OCI-LY3 (cell line): ENCODE data around the gene RAVER1.

ENCODE experiments used
- H2AFZ ChIP-seq: fragments of 200-600, 300-600 bp; shearing (Covaris generic); 2 replicates; pipeline ENCODE4 v1.6.0; 2014; ENCODE audit warnings: antibody characterized with exemption, low read depth, low read length
- H3K27ac ChIP-seq: fragments of 200-600, 300-600 bp; sonication (generic); 2 replicates; pipeline ENCODE4 v1.5.1; 2014; ENCODE audit warnings: mild to moderate bottlenecking, low read length, moderate library complexity, mixed read lengths
- H3K27me3 ChIP-seq: fragments of 200-600, 300-600 bp; sonication (generic); 2 replicates; pipeline ENCODE4 v1.6.1; 2014; ENCODE audit warnings: low read depth, low read length, mixed read lengths
- H3K36me3 ChIP-seq: fragments of 200-600, 300-600 bp; sonication (generic); replicated peaks from 2 replicates; pipeline ENCODE3; 2014; ENCODE audit warnings: low read depth, low read length, mixed read lengths
- H3K4me1 ChIP-seq: fragments of 300-600, 200-600 bp; sonication (generic); 2 replicates; pipeline ENCODE4 v1.6.1; 2014; ENCODE audit warnings: low read length, mixed read lengths
- H3K4me2 ChIP-seq: fragments of 200-600, 300-600 bp; sonication (generic); 2 replicates; pipeline ENCODE4 v1.6.1; 2014; ENCODE audit warnings: low read length, mixed read lengths
- H3K4me3 ChIP-seq: fragments of 300-600, 200-600 bp; sonication (generic); 2 replicates; pipeline ENCODE4 v1.5.1; 2014; ENCODE audit warnings: antibody characterized with exemption, mild to moderate bottlenecking, low read length, moderate library complexity
- H3K79me2 ChIP-seq: fragments of 300-600, 200-600 bp; shearing (Covaris generic); 2 replicates; pipeline ENCODE4 v1.6.1; 2014; ENCODE audit warnings: mild to moderate bottlenecking, low read length, mixed read lengths
- H3K9ac ChIP-seq: fragments of 300-600, 200-600 bp; shearing (Covaris generic); 2 replicates; pipeline ENCODE4 v1.6.0; 2014; ENCODE audit warnings: mild to moderate bottlenecking, low read length, moderate library complexity
- H3K9me3 ChIP-seq: fragments of 200-600, 300-600 bp; shearing (Covaris generic); 2 replicates; pipeline ENCODE4 v1.6.1; 2014; ENCODE audit warnings: low read length, mixed read lengths; ENCODE audit not compliant: insufficient read depth
- H4K20me1 ChIP-seq: fragments of 200-600, 300-600 bp; sonication (generic); 2 replicates; pipeline ENCODE4 v1.6.1; 2016; ENCODE audit warnings: low read length, mixed read lengths; ENCODE audit not compliant: insufficient read depth
- CTCF ChIP-seq: fragments of 200-600, 300-600 bp; sonication (generic); IDR thresholded peaks from 2 replicates; pipeline ENCODE4 v1.5.1; 2014; ENCODE audit warnings: antibody characterized with exemption, low read length, low read depth
- EZH2phosphoT487 ChIP-seq: fragments of 200-600 bp; shearing (Covaris generic); IDR thresholded peaks from 2 replicates; pipeline ENCODE4 v1.6.1; 2018; ENCODE audit warnings: antibody characterized with exemption, mixed run types, low read depth

RAVER1 gene

GRCh38 chr19:10286803-10287737 is 46.3 kb downstream of the RAVER1 start, which contains the start of gene ICAM4:
Gene ICAM4, plus strand, starts transcription at chr19:10286955. Its CDS starts 58 bp downstream, at chr19:10287013.
- H3K36me3 ChIP-seq = peaks cover 57% of the 10 kb centered on the region
- H3K9me3 ChIP-seq = no peaks in the 10 kb centered on the region
- H2AFZ ChIP-seq = no peak within 1 kb of the TSS
- TF ChIP-seq EZH2phosphoT487 = no peak
- TF ChIP-seq CTCF = no peak
- H3K9ac ChIP-seq = no peak within 1 kb of the TSS
- no peak within 1 kb of the TSS for H3K4me2 ChIP-seq
- peaks cover 5% of the 10 kb centered on the region for H3K4me1 ChIP-seq
- H3K27ac ChIP-seq = peak within 1 kb of the TSS; percentile 34
- H3K4me3 ChIP-seq = no peak within 1 kb of the TSS
- peaks cover 17% of the 10 kb centered on the region for H3K79me2 ChIP-seq
- H3K27me3 ChIP-seq = no peaks in the 10 kb centered on the region
- peaks cover 49% of the 10 kb centered on the region for H4K20me1 ChIP-seq

- TF ChIP-seq EZH2phosphoT487 (no peak), CTCF (no peak)
- H3K4me2 ChIP-seq = no peak overlapping the region
- H3K9me3 ChIP-seq = no peaks in the 10 kb centered on the region
- no peak overlapping the region for H3K9ac ChIP-seq
- H3K4me1 ChIP-seq = peaks cover 5% of the 10 kb centered on the region
- peaks cover 63% of the 10 kb centered on the region for H4K20me1 ChIP-seq
- 0 out of 2 replicates have a peak overlapping the region, but pooled peaks have one; percentile 34 for H3K27ac ChIP-seq
- no peak overlapping the region for H3K4me3 ChIP-seq
- peaks cover 60% of the 10 kb centered on the region for H3K36me3 ChIP-seq
- peaks cover 31% of the 10 kb centered on the region for H3K79me2 ChIP-seq
- no peaks in the 10 kb centered on the region for H3K27me3 ChIP-seq
- H2AFZ ChIP-seq = no peak overlapping the region
Measured at GRCh38 chr19:10285393-10285792, 47.9 kb downstream of the RAVER1 start.

- no peak overlapping the region for H2AFZ ChIP-seq
- no peak overlapping the region for H3K9ac ChIP-seq
- H3K4me2 ChIP-seq = no peak overlapping the region
- H4K20me1 ChIP-seq = peaks cover 66% of the 10 kb centered on the region
- H3K27ac ChIP-seq = no peak overlapping the region
- H3K9me3 ChIP-seq = no peaks in the 10 kb centered on the region
- H3K79me2 ChIP-seq = peaks cover 36% of the 10 kb centered on the region
- H3K4me3 ChIP-seq = no peak overlapping the region
- TF ChIP-seq CTCF (no peak), EZH2phosphoT487 (no peak)
- peaks cover 63% of the 10 kb centered on the region for H3K36me3 ChIP-seq
- peaks cover 5% of the 10 kb centered on the region for H3K4me1 ChIP-seq
- no peaks in the 10 kb centered on the region for H3K27me3 ChIP-seq
Measured at GRCh38 chr19:10284960-10285278, 48.4 kb downstream of the RAVER1 start.

DNA sequence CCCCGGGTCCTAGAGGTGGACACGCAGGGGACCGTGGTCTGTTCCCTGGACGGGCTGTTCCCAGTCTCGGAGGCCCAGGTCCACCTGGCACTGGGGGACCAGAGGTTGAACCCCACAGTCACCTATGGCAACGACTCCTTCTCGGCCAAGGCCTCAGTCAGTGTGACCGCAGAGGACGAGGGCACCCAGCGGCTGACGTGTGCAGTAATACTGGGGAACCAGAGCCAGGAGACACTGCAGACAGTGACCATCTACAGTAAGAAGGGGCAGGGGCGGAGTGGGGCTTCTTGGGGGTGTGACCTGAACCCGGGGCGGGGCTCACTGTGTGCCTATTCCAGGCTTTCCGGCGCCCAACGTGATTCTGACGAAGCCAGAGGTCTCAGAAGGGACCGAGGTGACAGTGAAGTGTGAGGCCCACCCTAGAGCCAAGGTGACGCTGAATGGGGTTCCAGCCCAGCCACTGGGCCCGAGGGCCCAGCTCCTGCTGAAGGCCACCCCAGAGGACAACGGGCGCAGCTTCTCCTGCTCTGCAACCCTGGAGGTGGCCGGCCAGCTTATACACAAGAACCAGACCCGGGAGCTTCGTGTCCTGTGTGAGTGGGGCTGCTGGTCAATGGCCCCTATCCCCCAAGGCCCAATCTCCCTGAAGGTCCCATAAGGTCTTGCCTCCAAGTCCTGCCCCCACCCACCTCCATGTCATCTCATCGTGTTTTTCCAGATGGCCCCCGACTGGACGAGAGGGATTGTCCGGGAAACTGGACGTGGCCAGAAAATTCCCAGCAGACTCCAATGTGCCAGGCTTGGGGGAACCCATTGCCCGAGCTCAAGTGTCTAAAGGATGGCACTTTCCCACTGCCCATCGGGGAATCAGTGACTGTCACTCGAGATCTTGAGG is 49.0 kb downstream of the RAVER1 start:
- peaks cover 5% of the 10 kb centered on the region for H3K4me1 ChIP-seq

More for the DNA sequence above, 49.0 kb downstream of the RAVER1 start:
- Histone ChIP-seq H3K27ac (no peak overlapping the region), H3K79me2 (peaks cover 42% of the 10 kb centered on the region), H3K36me3 (peaks cover 68% of the 10 kb centered on the region), H3K4me2 (no peak overlapping the region), H3K9me3 (no peaks in the 10 kb centered on the region), H3K9ac (no peak overlapping the region), H2AFZ (no peak overlapping the region), H4K20me1 (peaks cover 72% of the 10 kb centered on the region), H3K27me3 (no peaks in the 10 kb centered on the region), H3K4me3 (no peak overlapping the region)
- TF ChIP-seq EZH2phosphoT487 = no peak
- TF ChIP-seq CTCF = no peak
